ENCODE measurements around the gene DAPK2.
"Not testable (repeated sequence)": the region's sequence is repeated elsewhere in the genome, so short reads cannot be mapped to it uniquely, and the experiment has no call there.

The DAPK2 gene

DNA sequence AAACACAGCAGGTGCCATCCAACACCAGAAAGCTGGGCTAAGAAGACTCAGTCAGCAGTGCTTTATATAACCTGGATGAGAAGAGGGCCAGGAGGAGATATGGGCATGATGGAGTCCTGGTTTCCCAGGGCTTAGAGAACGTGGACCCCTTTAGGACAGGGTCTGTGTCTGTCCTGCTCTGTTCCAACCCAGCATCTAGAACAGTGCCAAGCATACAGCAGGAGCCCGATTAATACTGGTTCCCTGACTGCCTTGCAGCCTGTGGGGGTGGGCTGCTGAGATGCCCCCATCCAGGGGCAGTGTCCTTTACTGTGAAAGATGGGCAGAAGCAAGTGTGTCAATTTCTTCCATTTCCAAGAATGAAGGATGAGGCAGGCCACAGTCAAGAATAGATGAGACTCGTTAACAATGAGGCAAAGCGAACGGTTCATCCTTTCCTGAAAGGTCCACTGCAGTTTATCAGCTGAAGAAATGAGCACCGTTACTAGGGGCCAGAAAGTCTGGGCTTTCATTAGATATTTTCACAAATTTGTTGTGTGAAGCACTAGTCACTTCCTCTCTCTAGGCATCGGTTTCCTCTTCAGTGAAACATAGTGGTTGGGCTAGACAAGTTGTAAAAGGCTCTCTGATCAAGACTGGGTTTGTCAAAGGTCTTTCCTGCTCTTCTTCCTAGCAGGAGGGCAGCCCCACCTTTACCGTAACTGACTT lies 140.6 kb downstream of the DAPK2 start:
- DNase-seq (ENCODE audit: extremely low spot score, insufficient read length, low read depth) = no peak
- peak; percentile 74 for FAIRE-seq

DNA sequence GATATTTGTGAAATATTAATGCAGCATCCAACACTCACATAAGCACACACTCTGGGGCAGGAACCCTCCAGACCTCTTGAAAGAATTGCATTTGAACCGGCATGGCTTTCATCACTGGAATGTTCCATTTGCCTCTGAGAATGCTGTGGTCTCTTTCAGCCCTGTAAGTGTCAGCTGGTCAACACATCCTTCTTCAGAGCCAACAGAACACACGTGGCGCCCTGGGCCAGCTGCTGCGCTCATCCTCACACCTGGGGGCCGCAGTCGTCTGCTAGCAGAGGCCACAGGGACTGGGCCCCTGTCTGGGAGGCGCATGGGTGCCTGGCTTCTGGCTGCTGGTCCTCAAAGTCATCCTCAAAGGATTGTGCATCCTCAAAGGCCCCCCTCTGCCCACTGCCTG lies 141.2 kb downstream of the DAPK2 start:
- no peak for DNase-seq (ENCODE audit: extremely low spot score, insufficient read length, low read depth)
- no peak for FAIRE-seq

DNA sequence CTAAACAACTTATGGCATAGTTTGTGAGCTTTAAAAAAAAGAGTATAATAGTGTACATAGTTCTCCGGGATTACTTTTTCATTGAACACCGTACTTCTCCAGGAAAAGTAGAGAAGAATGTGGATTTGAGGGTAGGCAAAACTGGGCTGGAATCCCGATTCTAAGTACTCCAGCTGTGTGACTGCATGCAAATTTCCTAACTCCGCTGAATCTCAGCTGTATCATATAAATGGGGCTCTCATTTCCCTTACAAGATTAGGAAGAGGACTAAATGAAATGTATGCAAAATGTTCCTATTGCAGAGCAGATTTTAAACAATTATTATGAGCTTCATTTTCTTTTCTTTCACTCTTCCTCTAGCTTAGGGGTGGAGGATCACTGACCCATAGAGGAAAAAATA lies 142.2 kb downstream of the DAPK2 start:
- DNase-seq (ENCODE audit: extremely low spot score, insufficient read length, low read depth) (no peak), FAIRE-seq (no peak)

- no peak for DNase-seq (ENCODE audit: extremely low spot score, insufficient read length, low read depth)
- no peak for FAIRE-seq
Observed at GRCh38 chr15:63902671-63903035, 143.6 kb downstream of the DAPK2 start.

GRCh38 chr15:63901912-63902670 lies 144.2 kb downstream of the DAPK2 start:
- FAIRE-seq (no peak), DNase-seq (ENCODE audit: extremely low spot score, insufficient read length, low read depth) (no peak)

DNA sequence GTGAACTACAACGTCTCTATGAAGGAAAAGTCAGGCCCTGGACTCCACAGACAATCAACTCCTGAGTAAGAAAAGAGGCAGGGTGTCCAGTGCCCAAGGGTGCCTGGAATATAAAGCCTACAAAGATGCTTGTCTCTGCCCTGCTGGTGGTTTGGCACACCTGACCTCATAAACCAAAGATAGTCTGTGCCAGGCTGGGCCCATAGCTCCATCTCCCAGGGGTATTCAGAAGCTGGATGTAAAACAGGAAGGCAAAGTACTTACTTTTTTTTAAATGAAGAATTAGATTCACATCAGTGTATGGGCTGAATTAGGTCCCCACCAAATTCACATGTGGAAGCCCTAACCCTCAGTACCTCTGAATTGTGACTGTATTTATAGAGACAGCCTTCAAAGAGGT lies 146.0 kb downstream of the DAPK2 start:
- no peak for FAIRE-seq
- DNase-seq (ENCODE audit: extremely low spot score, insufficient read length, low read depth) = no peak

GRCh38 chr15:63899606-63900005 lies 146.7 kb downstream of the DAPK2 start:
- not testable (repeated sequence) for DNase-seq (ENCODE audit: extremely low spot score, insufficient read length, low read depth); FAIRE-seq

DNA sequence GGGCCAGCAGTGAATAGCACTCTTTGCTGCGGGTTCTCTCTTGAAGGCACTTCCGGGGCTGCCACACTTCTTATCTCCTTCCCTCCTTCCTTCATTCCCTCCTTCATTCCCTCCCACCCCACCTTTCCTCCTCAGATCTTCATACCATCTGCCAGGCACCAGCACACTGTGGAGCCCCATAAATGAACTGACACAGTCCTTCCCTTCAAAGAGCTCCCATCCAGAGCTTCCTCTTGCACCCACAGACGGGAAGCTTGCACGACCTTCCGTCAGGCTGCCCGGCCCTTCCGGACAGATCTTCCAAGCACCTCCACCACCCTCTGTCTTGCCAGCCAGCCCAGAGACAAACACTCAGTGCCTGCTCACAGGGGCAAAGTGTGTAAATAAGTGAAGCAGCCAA lies 147.1 kb downstream of the DAPK2 start:
- no peak for DNase-seq (ENCODE audit: extremely low spot score, insufficient read length, low read depth)
- no peak for FAIRE-seq

DNA sequence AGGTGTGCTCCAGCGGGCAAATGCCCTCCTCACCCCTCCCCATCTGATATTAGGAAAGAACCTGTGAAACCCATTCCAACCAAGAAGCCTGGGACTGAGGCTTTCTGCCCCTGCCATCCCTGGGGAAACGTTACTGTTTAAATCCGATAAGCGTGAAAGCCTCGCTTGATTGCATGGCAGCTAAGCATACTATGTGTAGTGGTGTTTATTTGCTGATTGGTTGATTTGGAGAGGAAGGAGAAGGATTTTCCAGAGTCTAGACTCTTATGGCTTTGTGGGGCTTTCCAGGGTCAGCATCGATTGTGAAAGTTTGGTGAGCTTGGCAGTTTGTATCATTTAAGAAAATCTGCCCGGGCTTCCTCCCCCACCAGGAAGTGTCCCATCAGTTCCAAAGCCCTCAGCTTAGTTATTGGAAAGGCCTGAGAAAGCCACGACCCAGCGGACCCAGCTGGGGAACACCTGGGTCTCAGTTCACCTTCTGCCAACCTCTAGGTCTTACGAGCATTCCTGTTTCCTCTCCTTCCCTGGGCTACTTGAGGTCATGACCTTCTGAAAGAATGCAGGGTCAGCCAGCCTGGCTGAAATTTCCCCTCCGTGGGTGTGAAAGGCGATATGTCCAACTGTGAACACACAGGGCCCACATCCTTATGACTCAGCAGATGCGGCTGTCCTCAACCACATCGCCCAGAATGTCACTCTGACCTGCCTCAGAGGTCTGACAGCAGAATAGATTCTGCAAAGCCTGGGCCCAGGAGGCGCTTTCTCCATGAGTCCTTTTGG lies 149.8 kb downstream of the DAPK2 start:
- FAIRE-seq (peak; percentile 97), DNase-seq (ENCODE audit: extremely low spot score, insufficient read length, low read depth) (peak; percentile 78)

GRCh38 chr15:63895787-63896218 lies 150.5 kb downstream of the DAPK2 start:
- DNase-seq (ENCODE audit: extremely low spot score, insufficient read length, low read depth) (no peak), FAIRE-seq (no peak)

DNA sequence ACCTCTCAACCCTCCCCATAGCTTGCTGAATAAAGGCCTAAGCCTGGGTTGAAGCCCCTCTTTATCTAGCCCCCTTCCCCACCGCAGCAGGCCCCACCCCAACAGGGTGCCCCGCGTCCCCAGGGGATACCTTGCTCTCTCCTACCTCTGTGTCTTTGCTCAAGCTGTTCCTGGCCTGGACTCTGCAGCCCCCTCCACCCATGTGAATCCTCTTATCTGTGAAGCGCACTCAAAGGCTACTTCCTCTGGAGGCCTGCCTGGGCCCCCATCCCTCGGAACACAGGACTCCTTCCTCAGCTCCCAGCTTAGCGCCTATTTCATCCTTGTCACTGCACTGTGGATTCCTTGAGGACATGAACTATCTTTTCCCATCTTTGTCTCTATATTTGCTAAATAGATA lies 151.1 kb downstream of the DAPK2 start:
- FAIRE-seq (no peak), DNase-seq (ENCODE audit: extremely low spot score, insufficient read length, low read depth) (no peak)

DNA sequence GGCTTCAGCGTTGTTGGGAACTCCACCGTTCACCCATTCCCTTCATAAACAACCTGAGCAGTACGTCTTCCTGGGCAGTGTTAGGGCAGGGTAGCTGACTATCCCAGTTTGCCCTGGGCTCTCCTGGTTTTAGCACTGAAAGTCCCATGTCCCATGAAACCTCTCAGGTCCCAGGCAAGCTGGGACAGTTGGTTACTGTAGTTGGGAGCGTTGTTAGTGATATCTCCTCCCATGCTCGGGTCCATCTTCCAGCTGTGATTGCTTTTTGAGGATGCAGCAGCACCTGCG lies 151.7 kb downstream of the DAPK2 start:
- FAIRE-seq (no peak), DNase-seq (ENCODE audit: extremely low spot score, insufficient read length, low read depth) (no peak)

GRCh38 chr15:63893866-63894661 lies 152.2 kb downstream of the DAPK2 start:
- FAIRE-seq = no peak
- DNase-seq (ENCODE audit: extremely low spot score, insufficient read length, low read depth) = no peak

GRCh38 chr15:63892794-63893441 lies 153.4 kb downstream of the DAPK2 start:
- DNase-seq (ENCODE audit: extremely low spot score, insufficient read length, low read depth) = no peak
- peak; percentile 94 for FAIRE-seq

DNA sequence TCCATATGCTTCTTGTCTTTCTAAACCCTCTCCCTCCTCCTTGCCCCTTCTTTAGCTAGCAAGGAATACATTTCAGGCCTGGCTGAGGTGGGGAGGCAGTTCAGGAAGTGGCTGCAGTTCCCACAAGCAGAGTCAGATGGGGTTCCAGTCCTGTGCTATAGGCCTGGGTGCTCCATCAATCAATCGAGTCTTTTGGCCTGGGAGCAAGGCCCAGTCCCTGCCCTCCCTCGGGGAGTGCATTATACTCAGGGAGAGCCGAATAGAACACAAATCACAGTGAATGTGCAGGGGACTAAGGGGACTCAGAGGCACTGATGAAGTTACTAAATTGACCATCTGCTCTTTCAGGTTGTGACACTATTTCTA lies 154.5 kb downstream of the DAPK2 start:
- no peak for DNase-seq (ENCODE audit: extremely low spot score, insufficient read length, low read depth)
- FAIRE-seq = no peak

DNA sequence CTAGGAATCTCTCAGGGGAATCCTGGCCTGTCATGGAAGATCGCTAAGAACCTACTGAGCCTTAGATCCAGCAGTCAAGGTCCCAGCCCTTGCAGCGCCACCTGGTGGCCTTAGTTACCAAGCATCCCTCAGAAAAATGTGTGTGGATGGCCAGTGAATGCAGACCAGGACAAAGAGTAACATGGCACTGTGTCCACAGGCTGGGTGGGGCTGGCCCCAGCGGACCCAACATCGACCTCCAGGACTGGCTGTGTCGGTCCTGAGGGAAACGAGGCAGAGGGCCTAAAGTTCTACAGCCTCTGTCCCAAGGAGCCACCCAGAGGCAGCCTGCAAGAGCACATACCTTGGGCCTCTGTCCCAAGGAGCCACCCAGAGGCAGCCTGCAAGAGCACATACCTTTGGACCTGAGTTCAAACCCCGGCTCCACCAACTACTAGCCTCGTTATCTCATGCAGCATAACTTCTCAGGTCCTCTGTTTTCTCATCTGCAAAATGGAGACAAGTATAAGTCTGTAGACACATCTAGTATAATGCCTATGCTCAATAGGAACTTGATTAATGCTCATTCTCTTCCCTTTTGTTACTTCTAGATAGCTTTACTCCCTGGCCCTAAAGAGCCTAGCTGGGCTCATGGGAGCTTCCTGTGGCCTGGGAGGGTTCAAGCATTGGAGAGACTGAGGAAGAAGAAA lies 155.1 kb downstream of the DAPK2 start:
- peak; percentile 88 for FAIRE-seq
- no peak for DNase-seq (ENCODE audit: extremely low spot score, insufficient read length, low read depth)

DNA sequence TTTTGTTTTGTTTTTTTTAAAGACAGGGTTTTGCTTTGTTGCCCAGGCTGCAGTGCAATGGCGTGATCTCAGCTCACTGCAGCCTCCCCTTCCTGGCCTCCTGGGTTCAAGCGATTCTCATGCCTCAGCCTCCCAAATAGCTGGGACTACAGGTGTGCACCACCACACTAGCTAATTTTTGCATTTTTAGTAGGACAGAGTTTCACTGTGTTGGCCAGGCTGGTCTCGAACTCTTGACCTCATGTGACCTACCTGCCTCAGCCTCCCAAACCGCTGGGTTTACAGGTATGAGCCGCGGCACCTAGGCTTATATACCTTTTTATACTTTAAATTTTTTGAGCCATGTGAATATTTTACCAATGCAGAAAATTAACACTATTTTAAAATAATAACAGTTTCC lies 155.7 kb downstream of the DAPK2 start:
- DNase-seq (ENCODE audit: extremely low spot score, insufficient read length, low read depth) (no peak), FAIRE-seq (no peak)

DNA sequence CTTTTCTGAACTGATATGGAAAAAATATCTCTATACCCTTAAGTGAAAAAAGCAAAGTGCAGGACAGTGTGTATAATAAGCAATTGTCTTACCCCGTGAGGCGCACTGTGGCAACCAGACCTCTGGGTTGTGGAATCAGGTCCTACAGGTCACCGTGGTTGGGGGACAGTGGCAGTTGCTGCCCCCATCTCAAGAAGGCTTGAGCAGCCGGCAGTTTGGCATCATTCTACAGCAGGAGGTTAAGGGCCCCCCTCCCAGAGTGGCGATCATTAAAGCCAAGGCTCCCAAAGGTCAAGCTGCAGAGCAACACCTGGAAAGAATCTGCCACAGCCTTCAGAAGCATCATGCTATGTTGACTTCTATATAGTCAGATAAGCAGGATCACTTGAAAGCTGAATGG lies 156.5 kb downstream of the DAPK2 start:
- DNase-seq (ENCODE audit: extremely low spot score, insufficient read length, low read depth) (no peak), FAIRE-seq (no peak)

- FAIRE-seq (no peak), DNase-seq (ENCODE audit: extremely low spot score, insufficient read length, low read depth) (no peak)
Observed at GRCh38 chr15:63888823-63889222, 157.5 kb downstream of the DAPK2 start.

Measured in GM18507 (cell line).